ENCODE data around the gene CDC27. TPM values are rescaled to one million over a fixed set of nuclear protein-coding genes. Genes with fewer than 3 reads are reported as not detected.
"Not testable (repeated sequence)": the region's sequence is repeated elsewhere in the genome, so short reads cannot be mapped to it uniquely, and the experiment has no call there.

Gene CDC27
- total RNA-seq, 1 donor from 2014 or later, result 95.4 TPM

DNA sequence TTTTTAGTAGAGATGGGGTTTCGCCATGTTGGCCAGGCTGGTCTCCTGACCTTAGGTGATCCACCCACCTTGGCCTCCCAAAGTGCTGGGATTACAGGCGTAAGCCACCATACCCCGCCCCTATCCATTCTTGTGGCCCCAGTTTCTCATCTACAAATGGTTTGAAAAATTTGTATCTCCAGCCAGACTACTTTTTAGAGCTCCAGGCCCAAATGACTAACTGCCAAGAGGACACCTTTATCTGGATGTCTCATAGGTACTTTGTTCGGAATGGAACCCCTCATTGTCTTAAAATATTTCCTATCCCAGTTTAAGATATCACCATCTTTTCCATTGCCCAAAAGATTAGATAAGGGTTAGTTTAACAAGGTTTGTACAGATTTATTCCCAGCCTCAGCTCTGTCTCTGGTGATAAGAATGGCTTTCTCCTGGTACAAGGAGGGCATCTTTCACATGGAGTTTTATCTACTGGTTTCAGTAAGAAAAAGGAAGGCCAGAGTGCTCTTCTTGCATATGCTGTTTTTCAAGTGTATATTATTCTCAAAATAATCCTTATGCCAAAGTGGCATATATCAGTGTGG is 4.9 kb upstream of the CDC27 start:
- Mint-ChIP-seq H3K4me3 (no peak overlapping the region), H3K27ac (no peak overlapping the region), H3K4me1 (peaks cover 11% of the 10 kb centered on the region), H3K9me3 (no peaks in the 10 kb centered on the region), H3K27me3 (peaks cover 8% of the 10 kb centered on the region), H3K36me3 (ENCODE audit: low read depth) (no peaks in the 10 kb centered on the region)
- DNase-seq, result no peak
- intact Hi-C loops (cut with micrococcal nuclease), result no loop called here

DNA sequence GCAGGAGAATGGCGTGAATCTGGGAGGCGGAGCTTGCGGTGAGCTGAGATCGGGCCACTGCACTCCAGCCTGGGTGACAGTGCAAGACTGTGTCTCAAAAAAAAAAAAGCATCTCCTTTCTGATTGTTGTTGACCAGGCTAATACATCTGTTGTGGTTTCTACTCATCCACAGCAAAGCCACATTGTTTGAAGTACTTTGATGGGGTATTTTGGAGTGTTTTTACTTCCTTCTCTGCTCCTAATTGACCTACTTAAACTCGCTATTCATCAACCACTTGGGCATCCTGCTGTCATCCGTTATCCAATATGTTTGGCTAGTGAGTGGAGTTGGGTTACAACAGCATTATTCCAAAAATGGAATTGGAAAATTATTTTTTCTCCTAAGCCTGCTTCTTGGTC is 3.5 kb upstream of the CDC27 start:
- DNase-seq, result peak; percentile 49
- intact Hi-C loops (cut with micrococcal nuclease), result no loop called here
- Mint-ChIP-seq H3K27ac (no peak overlapping the region), H3K27me3 (peaks cover 2% of the 10 kb centered on the region), H3K9me3 (no peaks in the 10 kb centered on the region), H3K4me3 (no peak overlapping the region), H3K4me1 (peaks cover 14% of the 10 kb centered on the region), H3K36me3 (ENCODE audit: low read depth) (peaks cover 7% of the 10 kb centered on the region)

GRCh38 chr17:47190770-47191169 is 1.7 kb upstream of the CDC27 start:
- H3K4me3 Mint-ChIP-seq, result no peak overlapping the region
- H3K9me3 Mint-ChIP-seq, result no peaks in the 10 kb centered on the region
- peaks cover 24% of the 10 kb centered on the region for H3K4me1 Mint-ChIP-seq
- peaks cover 13% of the 10 kb centered on the region for H3K36me3 Mint-ChIP-seq (ENCODE audit: low read depth)
- no peak overlapping the region for H3K27ac Mint-ChIP-seq
- intact Hi-C loops (cut with micrococcal nuclease), result no loop called here
- no peaks in the 10 kb centered on the region for H3K27me3 Mint-ChIP-seq
- peak; percentile 57 for DNase-seq

- Mint-ChIP-seq H3K36me3 (ENCODE audit: low read depth) (peaks cover 14% of the 10 kb centered on the region), H3K4me3 (peak overlapping the region; percentile 97), H3K9me3 (no peaks in the 10 kb centered on the region), H3K4me1 (peaks cover 25% of the 10 kb centered on the region), H3K27me3 (no peaks in the 10 kb centered on the region), H3K27ac (peak overlapping the region; percentile 97)
- peak; percentile 52 for DNase-seq
- intact Hi-C loops (cut with micrococcal nuclease), result no loop called here
These were observed 1.1 kb upstream of the CDC27 start for GRCh38 chr17:47190243-47190642.

- H3K27ac Mint-ChIP-seq, result peak overlapping the region; percentile 97
- DNase-seq, result no peak
- peaks cover 14% of the 10 kb centered on the region for H3K36me3 Mint-ChIP-seq (ENCODE audit: low read depth)
- H3K9me3 Mint-ChIP-seq, result no peaks in the 10 kb centered on the region
- peak overlapping the region; percentile 97 for H3K4me3 Mint-ChIP-seq
- H3K27me3 Mint-ChIP-seq, result no peaks in the 10 kb centered on the region
- intact Hi-C loops (cut with micrococcal nuclease), result loop anchor here (1.0 kb wide), 1 partner anchor 15 kb away; no protein-coding TSS in a partner anchor
- H3K4me1 Mint-ChIP-seq, result peaks cover 25% of the 10 kb centered on the region
These were observed 690 bp upstream of the CDC27 start for GRCh38 chr17:47189732-47190237.

GRCh38 chr17:47188271-47188875 is 722 bp downstream of the CDC27 start:
- peak; percentile 74 for DNase-seq
- intact Hi-C loops (cut with micrococcal nuclease), result no loop called here
- Mint-ChIP-seq H3K27ac (peak overlapping the region; percentile 97), H3K4me3 (peak overlapping the region; percentile 97), H3K36me3 (ENCODE audit: low read depth) (peaks cover 14% of the 10 kb centered on the region), H3K27me3 (no peaks in the 10 kb centered on the region), H3K4me1 (peaks cover 33% of the 10 kb centered on the region), H3K9me3 (no peaks in the 10 kb centered on the region)

DNA sequence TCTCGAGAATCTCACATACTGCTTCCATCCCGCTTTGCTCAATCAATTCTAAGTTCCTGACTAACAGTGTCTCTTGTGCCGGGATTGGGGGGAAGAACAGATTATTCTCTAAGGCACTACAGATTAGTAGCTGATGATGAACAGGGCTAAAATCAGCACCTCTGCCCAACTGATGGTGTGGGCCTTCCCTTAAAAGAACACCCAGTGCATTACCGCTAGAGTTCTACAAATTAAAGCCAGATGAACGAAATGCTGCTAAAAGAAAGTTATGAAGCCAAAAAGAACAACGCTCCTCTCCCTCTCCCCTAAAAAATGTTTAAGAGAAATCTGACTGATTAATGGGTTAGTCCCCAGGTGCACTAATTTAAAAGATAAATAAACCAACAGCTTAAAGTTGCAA is 4.4 kb downstream of the CDC27 start:
- H3K9me3 Mint-ChIP-seq, result no peaks in the 10 kb centered on the region
- no peak overlapping the region for H3K27ac Mint-ChIP-seq
- H3K27me3 Mint-ChIP-seq, result no peaks in the 10 kb centered on the region
- H3K36me3 Mint-ChIP-seq (ENCODE audit: low read depth), result peaks cover 23% of the 10 kb centered on the region
- intact Hi-C loops (cut with micrococcal nuclease), result no loop called here
- peak; percentile 43 for DNase-seq
- peaks cover 43% of the 10 kb centered on the region for H3K4me1 Mint-ChIP-seq
- H3K4me3 Mint-ChIP-seq, result no peak overlapping the region

GRCh38 chr17:47180988-47181387 is 8.1 kb downstream of the CDC27 start:
- DNase-seq; H3K4me3 Mint-ChIP-seq; H3K27me3 Mint-ChIP-seq; H3K9me3 Mint-ChIP-seq; H3K27ac Mint-ChIP-seq; intact Hi-C loops (cut with micrococcal nuclease): not testable (repeated sequence)
- peaks cover 35% of the 10 kb centered on the region for H3K36me3 Mint-ChIP-seq (ENCODE audit: low read depth)
- peaks cover 44% of the 10 kb centered on the region for H3K4me1 Mint-ChIP-seq

- intact Hi-C loops (cut with micrococcal nuclease), result no loop called here
These were observed 8.8 kb downstream of the CDC27 start for GRCh38 chr17:47180337-47180736.

DNA sequence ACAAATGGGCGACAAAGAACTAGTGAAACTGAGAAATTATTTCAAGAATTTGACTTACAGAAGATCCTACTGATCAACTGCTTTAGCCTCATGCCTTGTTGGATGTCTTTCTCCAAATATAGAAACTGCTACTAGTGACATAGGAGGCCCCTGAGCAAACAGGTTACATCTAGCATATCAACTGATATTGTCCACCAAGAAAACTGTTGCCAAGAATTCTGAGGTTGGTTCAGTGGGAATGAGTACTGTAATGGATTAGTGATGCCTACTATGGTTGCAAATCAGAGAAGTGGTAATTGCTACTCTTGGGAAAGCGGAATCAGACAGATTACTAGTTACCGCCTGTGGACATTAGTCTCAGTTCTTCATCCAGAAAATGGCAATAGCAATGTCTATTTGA is 10.0 kb downstream of the CDC27 start:
- Mint-ChIP-seq H3K9me3 (no peaks in the 10 kb centered on the region), H3K36me3 (ENCODE audit: low read depth) (peaks cover 42% of the 10 kb centered on the region), H3K4me3 (no peak overlapping the region), H3K27me3 (no peaks in the 10 kb centered on the region), H3K4me1 (peaks cover 42% of the 10 kb centered on the region), H3K27ac (no peak overlapping the region)
- no peak for DNase-seq
- intact Hi-C loops (cut with micrococcal nuclease), result no loop called here

More at GRCh38 chr17:47180337-47180736, 8.8 kb downstream of the CDC27 start:
- Mint-ChIP-seq H3K27me3 (no peaks in the 10 kb centered on the region), H3K4me1 (peaks cover 42% of the 10 kb centered on the region), H3K36me3 (ENCODE audit: low read depth) (peaks cover 34% of the 10 kb centered on the region), H3K4me3 (no peak overlapping the region), H3K27ac (peak overlapping the region; percentile 45), H3K9me3 (no peaks in the 10 kb centered on the region)
- DNase-seq, result no peak

GRCh38 chr17:47177261-47177660 is 11.8 kb downstream of the CDC27 start:
- intact Hi-C loops (cut with micrococcal nuclease), result no loop called here
- Mint-ChIP-seq H3K9me3 (no peaks in the 10 kb centered on the region), H3K4me1 (peaks cover 36% of the 10 kb centered on the region), H3K27me3 (no peaks in the 10 kb centered on the region), H3K4me3 (no peak overlapping the region), H3K27ac (no peak overlapping the region), H3K36me3 (ENCODE audit: low read depth) (peaks cover 47% of the 10 kb centered on the region)
- DNase-seq, result no peak

DNA sequence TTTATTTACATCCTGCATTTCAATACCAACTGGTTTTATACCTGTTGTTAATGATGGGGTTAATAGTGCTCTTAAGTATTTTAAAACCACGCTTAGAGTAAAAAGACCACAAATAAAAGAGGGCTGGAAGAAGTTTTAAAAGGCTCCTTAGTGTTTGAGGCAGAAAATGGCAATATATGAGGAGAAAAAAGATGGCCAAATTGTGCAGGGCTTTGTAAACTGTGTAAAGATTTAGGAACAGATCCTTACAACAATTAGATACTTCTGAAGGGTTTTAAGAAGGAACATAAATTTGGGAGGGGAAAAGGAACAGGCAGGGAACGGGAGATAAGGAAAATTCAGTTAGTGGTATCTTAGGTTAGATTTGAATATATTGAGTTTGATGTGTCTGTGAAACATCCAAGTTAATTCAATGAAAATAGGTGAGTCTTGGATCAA is 12.7 kb downstream of the CDC27 start:
- intact Hi-C loops (cut with micrococcal nuclease), result no loop called here
- Mint-ChIP-seq H3K9me3 (no peaks in the 10 kb centered on the region), H3K4me1 (peaks cover 32% of the 10 kb centered on the region), H3K4me3 (no peak overlapping the region), H3K27me3 (no peaks in the 10 kb centered on the region), H3K27ac (peak overlapping the region; percentile 69), H3K36me3 (ENCODE audit: low read depth) (peaks cover 43% of the 10 kb centered on the region)
- no peak for DNase-seq

DNA sequence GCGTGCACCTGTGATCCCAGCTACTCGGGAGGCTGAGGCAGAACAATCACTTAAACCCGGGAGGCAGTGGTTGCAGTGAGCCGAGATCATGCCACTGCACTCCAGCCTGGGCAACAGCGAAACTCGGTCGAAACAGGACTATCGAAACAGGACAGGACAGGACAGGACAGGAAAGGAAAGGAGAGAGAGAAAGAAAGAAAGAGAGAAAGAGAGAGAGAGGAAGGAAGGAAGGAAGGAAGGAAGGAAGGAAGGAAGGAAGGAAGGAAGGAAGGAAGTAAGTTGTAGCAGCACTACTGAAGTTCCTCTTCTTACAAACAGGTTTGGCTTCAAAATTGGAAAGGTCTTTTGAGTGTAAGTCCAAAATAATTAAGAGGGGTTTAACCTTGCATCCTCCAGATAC is 14.3 kb downstream of the CDC27 start:
- DNase-seq; H3K27me3 Mint-ChIP-seq; H3K4me3 Mint-ChIP-seq; H3K9me3 Mint-ChIP-seq; H3K27ac Mint-ChIP-seq; intact Hi-C loops (cut with micrococcal nuclease): not testable (repeated sequence)
- Mint-ChIP-seq H3K36me3 (ENCODE audit: low read depth) (peaks cover 43% of the 10 kb centered on the region), H3K4me1 (peaks cover 33% of the 10 kb centered on the region)

GRCh38 chr17:47172696-47173565 is 16.2 kb downstream of the CDC27 start:
- DNase-seq, result no peak
- H3K4me3 Mint-ChIP-seq, result no peak overlapping the region
- H3K27ac Mint-ChIP-seq, result no peak overlapping the region
- H3K9me3 Mint-ChIP-seq, result no peaks in the 10 kb centered on the region
- H3K4me1 Mint-ChIP-seq, result peaks cover 29% of the 10 kb centered on the region
- no peaks in the 10 kb centered on the region for H3K27me3 Mint-ChIP-seq
- H3K36me3 Mint-ChIP-seq (ENCODE audit: low read depth), result peaks cover 44% of the 10 kb centered on the region
- intact Hi-C loops (cut with micrococcal nuclease), result no loop called here
